Caco-2 (cell line): ENCODE results near the gene ZDHHC11B. TPM values are rescaled to one million over a fixed set of nuclear protein-coding genes. Genes with fewer than 3 reads are reported as not detected.
A peak's percentile ranks its signal among the peaks of the same experiment; 100 is the strongest.

Experiments
- BruUV-seq: library from RNA; stranded (reverse); fragments of 400-500 nt; replicated peaks from 2 replicates; lab custom pipeline; 2021; lab: Mats Ljungman, UMichigan
- CTCF ChIA-PET: fragments of 300-600 bp; sonication (Branson Sonifier 250); formaldehyde crosslinking; loops from one replicate; lab custom pipeline; 2022; ENCODE audit warnings: antibody characterized with exemption; lab: Charles Lee
- POLR2A ChIA-PET: fragments of 300-600 bp; sonication (Branson Sonifier 250); formaldehyde crosslinking; loops from one replicate; lab custom pipeline; 2022; ENCODE audit warnings: antibody characterized with exemption; lab: Charles Lee
- DNase-seq, 2 experiments: peaks; one replicate each; pipeline versions ENCODE4 v3.0.0 to v3.0.0-alpha.2; 2020 to 2022
- H3K27me3 ChIP-seq: replicated peaks from 2 replicates; pipeline ENCODE4 v1.6.0; 2011; ENCODE audit warnings: low read length; ENCODE audit not compliant: control insufficient read depth, insufficient read depth
- H3K36me3 ChIP-seq: 2 replicates; pipeline ENCODE4 v1.5.1; 2011; ENCODE audit warnings: low read length; ENCODE audit not compliant: control insufficient read depth, insufficient read depth
- H3K4me1 ChIP-seq: fragments of 250-450 bp; sonication (Bioruptor Pico); 2 replicates; pipeline ENCODE4 v1.5.1; 2020; ENCODE audit warnings: mild to moderate bottlenecking
- H3K4me3 ChIP-seq: 2 replicates; pipeline ENCODE4 v1.5.1; 2011; ENCODE audit warnings: low read depth, mild to moderate bottlenecking, control low read depth, low read length
- H3K9me3 ChIP-seq: fragments of 250-450 bp; sonication (Bioruptor Pico); 2 replicates; pipeline ENCODE4 v1.5.1; 2020; ENCODE audit warnings: mild to moderate bottlenecking, moderate library complexity
- H3K27ac Mint-ChIP-seq: one replicate; pipeline ENCODE4 v1.8.0; 2022; ENCODE audit warnings: mixed read lengths; ENCODE audit not compliant: unreplicated experiment
- H3K27me3 Mint-ChIP-seq: one replicate; pipeline ENCODE4 v1.8.0; 2022; ENCODE audit warnings: mixed read lengths; ENCODE audit not compliant: insufficient read depth, unreplicated experiment
- H3K36me3 Mint-ChIP-seq: one replicate; pipeline ENCODE4 v1.8.0; 2022; ENCODE audit warnings: mild to moderate bottlenecking, mixed read lengths; ENCODE audit not compliant: insufficient read depth, unreplicated experiment
- H3K4me1 Mint-ChIP-seq: one replicate; pipeline ENCODE4 v1.8.0; 2022; ENCODE audit warnings: low read depth, mixed read lengths; ENCODE audit not compliant: unreplicated experiment
- H3K4me3 Mint-ChIP-seq: one replicate; pipeline ENCODE4 v1.8.0; 2022; ENCODE audit warnings: mild to moderate bottlenecking, moderate library complexity, mixed read lengths; ENCODE audit not compliant: unreplicated experiment
- H3K9me3 Mint-ChIP-seq: one replicate; pipeline ENCODE4 v1.8.0; 2022; ENCODE audit warnings: mixed read lengths; ENCODE audit not compliant: unreplicated experiment
- intact Hi-C: fragments of 100-400 bp; cut with micrococcal nuclease; formaldehyde crosslinking; loops from one replicate; pipeline ENCODE4 v1.10.0; 2022; ENCODE audit not compliant: unreplicated experiment
- total RNA-seq: library from RNA; stranded (reverse); gene quantifications from 2 replicates; pipeline ENCODE4 v1.2.3, GENCODE V29; 2022
- TF ChIP-seq, protein P1 (sequence below), 2 experiments: fragments of 200-600 bp in 1 of 2; IDR thresholded peaks; 1 replicate in 1 of 2; 2 replicates in 1 of 2; pipeline versions ENCODE4 v1.5.1 to v1.8.0; 2011 to 2022; ENCODE audit warnings: antibody characterized with exemption in 1 of 2, control low read depth in 1 of 2, inconsistent platforms in 1 of 2, low read depth in 1 of 2, low read length in 1 of 2, mild to moderate bottlenecking in 1 of 2, moderate library complexity in 1 of 2; ENCODE audit not compliant: insufficient read depth in 1 of 2, severe bottlenecking in 1 of 2, unreplicated experiment in 1 of 2

The ZDHHC11B gene
- total RNA-seq, 1 experiment from 2014 or later = 1.00 TPM

DNA sequence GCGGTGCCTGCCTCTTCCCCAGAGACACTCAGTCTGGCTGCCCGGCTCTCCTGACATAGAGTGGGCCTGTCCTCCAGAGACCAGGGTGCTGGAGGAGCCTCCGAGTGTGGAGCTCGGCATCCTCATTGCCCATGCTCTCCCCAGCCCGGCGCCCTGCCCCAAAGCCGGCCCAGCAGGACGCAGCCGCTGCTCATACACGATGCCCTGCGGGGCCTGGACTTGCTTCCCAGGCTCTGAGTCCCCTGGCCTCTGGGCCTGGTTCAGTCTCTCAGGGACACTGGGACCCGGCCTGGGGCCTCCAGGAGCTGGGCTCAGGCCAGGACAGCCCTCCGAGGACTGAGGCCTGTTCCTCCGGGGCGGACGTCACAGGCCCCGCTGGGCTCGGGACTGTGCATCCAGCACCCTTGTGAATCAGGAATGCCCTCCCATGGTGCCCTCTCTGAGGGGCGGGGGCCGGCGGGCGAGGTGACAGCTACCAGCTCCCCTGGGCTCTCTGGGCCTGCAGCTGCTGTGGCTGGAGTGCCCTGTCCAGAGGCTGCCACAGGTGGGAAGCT, 114.6 kb downstream of the ZDHHC11B start:
- H3K27ac Mint-ChIP-seq = no peak overlapping the region
- Histone ChIP-seq H3K9me3 (no peaks in the 10 kb centered on the region), H3K4me3 (no peak overlapping the region), H3K4me1 (peaks cover 14% of the 10 kb centered on the region), H3K27me3 (no peaks in the 10 kb centered on the region; the same call in 1 of the 2 replicates), H3K36me3 (no peaks in the 10 kb centered on the region)
- DNase-seq = no peak
- BruUV-seq = no TSS peak
- no peaks in the 10 kb centered on the region for H3K4me1 Mint-ChIP-seq
- POLR2A ChIA-PET = no interaction called here
- TF ChIP-seq, protein P1, sequence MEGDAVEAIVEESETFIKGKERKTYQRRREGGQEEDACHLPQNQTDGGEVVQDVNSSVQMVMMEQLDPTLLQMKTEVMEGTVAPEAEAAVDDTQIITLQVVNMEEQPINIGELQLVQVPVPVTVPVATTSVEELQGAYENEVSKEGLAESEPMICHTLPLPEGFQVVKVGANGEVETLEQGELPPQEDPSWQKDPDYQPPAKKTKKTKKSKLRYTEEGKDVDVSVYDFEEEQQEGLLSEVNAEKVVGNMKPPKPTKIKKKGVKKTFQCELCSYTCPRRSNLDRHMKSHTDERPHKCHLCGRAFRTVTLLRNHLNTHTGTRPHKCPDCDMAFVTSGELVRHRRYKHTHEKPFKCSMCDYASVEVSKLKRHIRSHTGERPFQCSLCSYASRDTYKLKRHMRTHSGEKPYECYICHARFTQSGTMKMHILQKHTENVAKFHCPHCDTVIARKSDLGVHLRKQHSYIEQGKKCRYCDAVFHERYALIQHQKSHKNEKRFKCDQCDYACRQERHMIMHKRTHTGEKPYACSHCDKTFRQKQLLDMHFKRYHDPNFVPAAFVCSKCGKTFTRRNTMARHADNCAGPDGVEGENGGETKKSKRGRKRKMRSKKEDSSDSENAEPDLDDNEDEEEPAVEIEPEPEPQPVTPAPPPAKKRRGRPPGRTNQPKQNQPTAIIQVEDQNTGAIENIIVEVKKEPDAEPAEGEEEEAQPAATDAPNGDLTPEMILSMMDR (IDR thresholded peaks at IDR 0.05; ENCODE audit: insufficient read depth in 1 of 2, low read depth in 1 of 2, low read length in 1 of 2, severe bottlenecking in 1 of 2, unreplicated experiment in 1 of 2) = no peak
- intact Hi-C loops = loop anchor here (2.0 to 5.0 kb wide), 2 partner anchors 152 to 233 kb away; no protein-coding TSS in a partner anchor
- no peaks in the 10 kb centered on the region for H3K27me3 Mint-ChIP-seq
- peaks cover 43% of the 10 kb centered on the region for H3K36me3 Mint-ChIP-seq
- H3K9me3 Mint-ChIP-seq = no peaks in the 10 kb centered on the region
- H3K4me3 Mint-ChIP-seq = no peak overlapping the region
- CTCF ChIA-PET = interaction anchor here (0.9 kb wide), 1 partner anchor 114 kb away, joined by 3 read pairs; no protein-coding TSS in a partner anchor

DNA sequence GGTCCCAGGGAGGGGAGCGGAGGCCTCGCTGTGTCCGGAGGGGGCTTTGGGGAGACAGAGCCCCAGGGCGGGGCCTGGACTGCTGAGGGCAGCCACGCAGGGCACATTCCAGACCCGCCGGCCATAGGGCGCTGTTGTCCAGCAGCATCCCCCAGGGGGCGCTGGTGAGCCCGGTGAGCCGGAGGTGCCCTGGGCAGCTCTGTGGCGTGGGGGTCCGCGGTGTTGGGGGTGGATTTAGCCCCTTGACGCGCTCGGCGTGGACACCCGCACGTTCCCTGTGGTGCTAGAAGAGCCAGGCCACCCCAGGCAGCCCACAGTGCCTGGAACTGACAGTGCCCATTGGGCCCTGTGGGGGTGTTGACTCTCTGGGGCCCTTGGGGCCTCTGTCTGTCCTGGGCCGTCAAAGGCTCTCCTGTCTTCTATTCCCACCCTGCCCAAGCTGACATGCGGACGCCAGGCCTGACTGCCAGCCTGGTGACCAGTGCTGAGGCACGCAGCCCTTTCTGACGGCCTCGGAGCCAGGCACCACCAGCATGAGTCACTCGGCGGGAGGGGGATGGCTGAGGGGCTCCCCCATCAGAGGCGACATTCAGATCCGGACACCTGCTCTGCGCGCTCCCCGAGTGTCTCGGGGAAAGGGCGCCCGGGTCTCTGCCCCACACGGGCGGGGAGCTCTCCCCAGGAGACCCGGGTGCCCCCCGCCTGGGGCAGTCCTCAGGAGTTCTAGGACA, 115.3 kb downstream of the ZDHHC11B start:
- peaks cover 37% of the 10 kb centered on the region for H3K36me3 Mint-ChIP-seq
- CTCF ChIA-PET = no interaction called here

DNA sequence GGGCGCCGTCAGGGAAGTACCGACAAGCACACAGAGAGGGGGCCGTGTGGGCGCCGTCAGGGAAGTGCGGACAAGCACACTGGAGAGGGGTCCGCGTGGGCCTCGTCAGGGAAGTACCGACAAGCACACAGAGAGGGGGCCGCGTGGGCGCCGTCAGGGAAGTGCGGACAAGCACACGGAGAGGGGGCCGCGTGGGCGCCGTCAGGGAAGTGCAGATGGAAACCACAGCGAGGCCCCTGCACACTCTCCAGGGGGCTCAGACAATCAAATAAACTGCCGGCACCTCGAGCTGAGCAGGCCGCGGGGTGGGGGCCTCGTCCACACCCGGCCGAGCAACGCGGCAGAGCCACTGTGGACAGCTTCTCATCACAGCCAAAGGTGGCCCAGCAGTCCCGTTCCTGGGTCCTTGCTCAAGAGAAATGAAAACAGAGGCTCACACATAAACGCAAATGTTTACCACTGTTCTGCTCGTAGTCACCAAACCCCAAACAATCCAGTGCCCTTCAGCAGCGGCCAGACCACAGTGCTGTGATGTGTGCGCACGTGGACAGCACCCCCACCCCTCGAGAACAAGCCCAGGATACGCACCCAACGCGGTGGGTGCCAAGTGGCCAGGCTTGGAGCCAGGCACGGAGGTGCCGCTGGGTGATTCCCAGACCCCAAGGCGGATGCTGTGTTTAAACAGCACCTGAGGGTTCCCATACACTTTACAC, 116.1 kb downstream of the ZDHHC11B start:
- POLR2A ChIA-PET = no interaction called here

More for the DNA sequence above, 115.3 kb downstream of the ZDHHC11B start:
- intact Hi-C loops = no loop called here
- Histone ChIP-seq H3K4me1 (peaks cover 14% of the 10 kb centered on the region), H3K27me3 (no peaks in the 10 kb centered on the region; the same call in 1 of the 2 replicates), H3K4me3 (no peak overlapping the region), H3K36me3 (no peaks in the 10 kb centered on the region), H3K9me3 (no peaks in the 10 kb centered on the region)
- BruUV-seq = no TSS peak
- TF ChIP-seq, protein P1 (IDR thresholded peaks at IDR 0.05; ENCODE audit: insufficient read depth in 1 of 2, low read depth in 1 of 2, low read length in 1 of 2, severe bottlenecking in 1 of 2, unreplicated experiment in 1 of 2) = peak; percentile 47 to 60
- Mint-ChIP-seq H3K4me3 (no peak overlapping the region), H3K4me1 (no peaks in the 10 kb centered on the region), H3K27ac (no peak overlapping the region), H3K9me3 (no peaks in the 10 kb centered on the region), H3K27me3 (no peaks in the 10 kb centered on the region)
- DNase-seq = peak in 1 of 2 experiments; percentile 47
- POLR2A ChIA-PET = no interaction called here

More for the DNA sequence above, 116.1 kb downstream of the ZDHHC11B start:
- TF ChIP-seq, protein P1 (IDR thresholded peaks at IDR 0.05; ENCODE audit: insufficient read depth in 1 of 2, low read depth in 1 of 2, low read length in 1 of 2, severe bottlenecking in 1 of 2, unreplicated experiment in 1 of 2) = no peak
- Histone ChIP-seq H3K27me3 (no peaks in the 10 kb centered on the region), H3K9me3 (no peaks in the 10 kb centered on the region), H3K36me3 (no peaks in the 10 kb centered on the region; the same call in 1 of the 2 replicates), H3K4me3 (no peak overlapping the region), H3K4me1 (peaks cover 14% of the 10 kb centered on the region)
- no peak overlapping the region for H3K4me3 Mint-ChIP-seq
- peaks cover 38% of the 10 kb centered on the region for H3K36me3 Mint-ChIP-seq
- intact Hi-C loops = no loop called here
- no peaks in the 10 kb centered on the region for H3K27me3 Mint-ChIP-seq
- no peaks in the 10 kb centered on the region for H3K4me1 Mint-ChIP-seq
- no peaks in the 10 kb centered on the region for H3K9me3 Mint-ChIP-seq
- no peak for DNase-seq
- CTCF ChIA-PET = no interaction called here
- no peak overlapping the region for H3K27ac Mint-ChIP-seq
- no TSS peak for BruUV-seq
